Thymus (tissue), 11 donors: ENCODE measurements around the gene ODAD3. TPM values are rescaled to one million over a fixed set of nuclear protein-coding genes. Genes with fewer than 3 reads are reported as not detected.
"Not testable (repeated sequence)": the region's sequence is repeated elsewhere in the genome, so short reads cannot be mapped to it uniquely, and the experiment has no call there.

ENCODE experiments used
- DNase-seq, 9 donors: peaks; one replicate each; pipeline ENCODE4 v3.0.0-alpha.2; 2013; ENCODE audit warnings: low spot score in 9 of 9, low read depth in 6 of 9, missing footprints in 1 of 9
- H3K27ac ChIP-seq, 2 donors: one replicate each; pipeline ENCODE4 v1.5.1; 2013; ENCODE audit warnings: control low read depth in 1 of 2, low read depth in 1 of 2, low read length in 1 of 2, mild to moderate bottlenecking in 1 of 2, moderate library complexity in 1 of 2
- H3K27me3 ChIP-seq, 2 donors: one replicate each; pipeline ENCODE4 v1.5.1; 2013; ENCODE audit warnings: low read length in 1 of 2; ENCODE audit not compliant: control insufficient read depth in 2 of 2, insufficient read depth in 1 of 2
- H3K36me3 ChIP-seq, 2 donors: one replicate each; pipeline ENCODE4 v1.5.1; 2013; ENCODE audit warnings: low read length in 1 of 2, mild to moderate bottlenecking in 1 of 2, moderate library complexity in 1 of 2; ENCODE audit not compliant: control insufficient read depth in 2 of 2, insufficient read depth in 2 of 2
- H3K4me1 ChIP-seq, 2 donors: one replicate each; pipeline ENCODE4 v1.5.1; 2013; ENCODE audit warnings: low read length in 2 of 2; ENCODE audit not compliant: control insufficient read depth in 2 of 2, insufficient read depth in 2 of 2
- H3K4me3 ChIP-seq, 2 donors: one replicate each; pipeline ENCODE4 v1.5.1; 2013; ENCODE audit warnings: low read length in 2 of 2, control low read depth in 1 of 2, mild to moderate bottlenecking in 1 of 2
- H3K9me3 ChIP-seq, 2 donors: one replicate each; pipeline ENCODE4 v1.5.1; 2013; ENCODE audit warnings: low read length in 1 of 2, mild to moderate bottlenecking in 1 of 2; ENCODE audit not compliant: control insufficient read depth in 2 of 2, insufficient read depth in 1 of 2
- WGBS: extraction: QIAGEN DNeasy Blood & Tissue Kit; methylation state at CpG from one replicate; pipeline ENCODE4 v1.1.7; 2013; 5-methylcytosine and 5-hydroxymethylcytosine counted together
- polyA plus RNA-seq: library from polyadenylated mRNA; stranded (reverse); fragments of 200-250 nt; gene quantifications from one replicate; pipeline ENCODE4 v1.2.3, GENCODE V29; 2013
- total RNA-seq: library from RNA; stranded (reverse); fragments of 120-200 nt; gene quantifications from one replicate; pipeline ENCODE4 v1.2.4, GENCODE V29; 2013
- donor health status: healthy.

ODAD3 gene
- total and polyA plus RNA-seq, 2 donors = 0.09 to 0.64 TPM

GRCh38 chr19:11463391-11463790 lies 28.5 kb upstream of the ODAD3 start:
- peaks cover 0 to 4% of the 10 kb centered on the region in 2 donors for H3K27me3 ChIP-seq
- no peaks in the 10 kb centered on the region for H3K36me3 ChIP-seq
- 83% methylated on average over 12 of the region's 12 CpGs for WGBS
- H3K9me3 ChIP-seq = no peaks in the 10 kb centered on the region
- no peak overlapping the region for H3K27ac ChIP-seq
- DNase-seq = no peak
- H3K4me3 ChIP-seq = no peak overlapping the region
- no peaks in the 10 kb centered on the region for H3K4me1 ChIP-seq

- peaks cover 0 to 15% of the 10 kb centered on the region in 2 donors for H3K27me3 ChIP-seq
- no peak overlapping the region for H3K27ac ChIP-seq
- H3K4me3 ChIP-seq = no peak overlapping the region
- no peak for DNase-seq
- no peaks in the 10 kb centered on the region for H3K4me1 ChIP-seq
- H3K9me3 ChIP-seq = no peaks in the 10 kb centered on the region
- 86% methylated on average over 2 of the region's 2 CpGs for WGBS
- H3K36me3 ChIP-seq = no peaks in the 10 kb centered on the region
Measured at GRCh38 chr19:11461453-11461852, 26.5 kb upstream of the ODAD3 start.

GRCh38 chr19:11460207-11460606 lies 25.3 kb upstream of the ODAD3 start:
- H3K36me3 ChIP-seq = no peaks in the 10 kb centered on the region
- 61% methylated on average over 4 of the region's 4 CpGs for WGBS

GRCh38 chr19:11458912-11459311 lies 24.0 kb upstream of the ODAD3 start:
- not testable (repeated sequence) for H3K4me1 ChIP-seq, H3K9me3 ChIP-seq, H3K4me3 ChIP-seq, DNase-seq, H3K27ac ChIP-seq, H3K36me3 ChIP-seq
- 88% methylated on average over 11 of the region's 11 CpGs for WGBS
- H3K27me3 ChIP-seq = peaks cover 0 to 24% of the 10 kb centered on the region in 2 donors

More at GRCh38 chr19:11460207-11460606, 25.3 kb upstream of the ODAD3 start:
- Histone ChIP-seq H3K4me1 (no peaks in the 10 kb centered on the region), H3K4me3 (no peak overlapping the region), H3K27ac (no peak overlapping the region), H3K9me3 (no peaks in the 10 kb centered on the region), H3K27me3 (peaks cover 0 to 18% of the 10 kb centered on the region in 2 donors)
- DNase-seq = no peak

- 89% methylated on average over 19 of the region's 19 CpGs for WGBS
- H3K4me3 ChIP-seq = no peak overlapping the region
- H3K27me3 ChIP-seq = peaks cover 0 to 25% of the 10 kb centered on the region in 2 donors
Measured at GRCh38 chr19:11458236-11458900, 23.4 kb upstream of the ODAD3 start.

GRCh38 chr19:11457831-11458230 lies 22.9 kb upstream of the ODAD3 start:
- DNase-seq = no peak
- no peaks in the 10 kb centered on the region for H3K4me1 ChIP-seq
- WGBS = 90% methylated on average over 20 of the region's 20 CpGs

More at GRCh38 chr19:11458236-11458900, 23.4 kb upstream of the ODAD3 start:
- no peak for DNase-seq
- H3K27ac ChIP-seq = no peak overlapping the region
- H3K4me1 ChIP-seq = no peaks in the 10 kb centered on the region
- no peaks in the 10 kb centered on the region for H3K36me3 ChIP-seq
- no peaks in the 10 kb centered on the region for H3K9me3 ChIP-seq

GRCh38 chr19:11457115-11457514 lies 22.2 kb upstream of the ODAD3 start:
- Histone ChIP-seq H3K36me3 (no peaks in the 10 kb centered on the region), H3K9me3 (no peaks in the 10 kb centered on the region), H3K27me3 (peaks cover 0 to 25% of the 10 kb centered on the region in 2 donors), H3K4me1 (no peaks in the 10 kb centered on the region), H3K27ac (no peak overlapping the region), H3K4me3 (no peak overlapping the region)
- WGBS = 68% methylated on average over 18 of the region's 18 CpGs
- no peak for DNase-seq

More at GRCh38 chr19:11457831-11458230, 22.9 kb upstream of the ODAD3 start:
- no peak overlapping the region for H3K27ac ChIP-seq
- H3K9me3 ChIP-seq = no peaks in the 10 kb centered on the region
- peaks cover 0 to 25% of the 10 kb centered on the region in 2 donors for H3K27me3 ChIP-seq
- no peak overlapping the region for H3K4me3 ChIP-seq
- no peaks in the 10 kb centered on the region for H3K36me3 ChIP-seq

GRCh38 chr19:11456659-11457058 lies 21.7 kb upstream of the ODAD3 start:
- no peak for DNase-seq
- H3K4me3 ChIP-seq = no peak overlapping the region
- H3K9me3 ChIP-seq = no peaks in the 10 kb centered on the region
- H3K4me1 ChIP-seq = no peaks in the 10 kb centered on the region
- H3K27ac ChIP-seq = no peak overlapping the region
- no peaks in the 10 kb centered on the region for H3K36me3 ChIP-seq
- 95% methylated on average over 7 of the region's 7 CpGs for WGBS
- H3K27me3 ChIP-seq = peaks cover 0 to 25% of the 10 kb centered on the region in 2 donors

GRCh38 chr19:11455233-11455554 lies 20.3 kb upstream of the ODAD3 start:
- not testable (repeated sequence) for H3K9me3 ChIP-seq, DNase-seq, H3K4me3 ChIP-seq, H3K36me3 ChIP-seq, H3K4me1 ChIP-seq, H3K27ac ChIP-seq
- peaks cover 0 to 25% of the 10 kb centered on the region in 2 donors for H3K27me3 ChIP-seq
- WGBS = 93% methylated on average over 9 of the region's 9 CpGs
